Endothelial cell of umbilical vein (primary cell): Measurements from ENCODE around the gene SELENOO. TPM values are rescaled to one million over a fixed set of nuclear protein-coding genes. Genes with fewer than 3 reads are reported as not detected.

ENCODE experiments used
- BruUV-seq: library from RNA; stranded (reverse); fragments of 400-500 nt; replicated peaks from 2 replicates; lab custom pipeline; 2021; lab: Mats Ljungman, UMichigan
- CTCF ChIA-PET: fragments of 300-600, 350-600 bp; sonication (Branson Sonifier 250); formaldehyde crosslinking; loops from one replicate; lab custom pipeline; 2021; ENCODE audit warnings: antibody characterized with exemption, inconsistent platforms; lab: Charles Lee
- POLR2A ChIA-PET: fragments of 300-600, 350-600 bp; sonication (Branson Sonifier 250); formaldehyde crosslinking; loops from one replicate; lab custom pipeline; 2021; ENCODE audit warnings: antibody characterized with exemption, inconsistent platforms; lab: Charles Lee
- DNase-seq: peaks from one replicate; pipeline ENCODE4 v3.0.0-alpha.2; 2011; ENCODE audit warnings: low read depth, low spot score
- FAIRE-seq: peaks from 2 replicates; lab custom pipeline; 2011; peaks lifted over from hg19 to GRCh38; lab: Jason Lieb, UNC
- H2AFZ ChIP-seq: 2 replicates; pipeline ENCODE4 v1.6.0; 2012; ENCODE audit warnings: low read depth, low read length, control low read depth, inconsistent platforms
- H3K27ac ChIP-seq: 2 replicates; pipeline ENCODE4 v1.5.1; 2011; ENCODE audit warnings: low read depth, mild to moderate bottlenecking, control low read depth, low read length, moderate library complexity; ENCODE audit not compliant: insufficient read depth
- H3K27me3 ChIP-seq, 2 experiments: 2 replicates each; pipeline versions ENCODE4 v1.6.0 to v1.6.1; 2011; ENCODE audit warnings: low read length in 2 of 2, mixed read lengths in 1 of 2; ENCODE audit not compliant: control insufficient read depth in 2 of 2, insufficient read depth in 2 of 2
- H3K36me3 ChIP-seq, 2 experiments: 2 replicates in 1 of 2; 3 replicates in 1 of 2; pipeline ENCODE4 v1.5.1; 2011; ENCODE audit warnings: low read length in 2 of 2, mild to moderate bottlenecking in 1 of 2, moderate library complexity in 1 of 2; ENCODE audit not compliant: control insufficient read depth in 2 of 2, insufficient read depth in 2 of 2; ENCODE audit errors: extremely low read depth in 1 of 2
- H3K4me1 ChIP-seq: 3 replicates; pipeline ENCODE4 v1.5.1; 2011; ENCODE audit warnings: mild to moderate bottlenecking, low read length; ENCODE audit not compliant: control insufficient read depth, insufficient read depth; ENCODE audit errors: extremely low read depth
- H3K4me2 ChIP-seq: 2 replicates; pipeline ENCODE4 v1.6.1; 2011; ENCODE audit warnings: low read length, control low read depth, mixed read lengths; ENCODE audit not compliant: insufficient read depth
- H3K4me3 ChIP-seq, 3 experiments: fragments of 200-600 bp in 1 of 3; sonication (generic), shearing (Covaris generic) in 1 of 3; replicated peaks in 1 of 3; 2 replicates each; pipeline ENCODE4 v1.5.1; 2011 to 2016; ENCODE audit warnings: control low read depth in 3 of 3, low read length in 3 of 3, mild to moderate bottlenecking in 2 of 3, inconsistent platforms in 1 of 3, low read depth in 1 of 3, moderate library complexity in 1 of 3; ENCODE audit not compliant: insufficient read depth in 1 of 3
- H3K79me2 ChIP-seq: 2 replicates; pipeline ENCODE4 v1.6.0; 2012; ENCODE audit warnings: low read length, inconsistent platforms; ENCODE audit not compliant: control insufficient read depth, insufficient read depth
- H3K9ac ChIP-seq: replicated peaks from 2 replicates; pipeline ENCODE3; 2011; ENCODE audit warnings: low read length, control low read depth; ENCODE audit not compliant: insufficient read depth; ENCODE audit errors: extremely low read depth
- H3K9me1 ChIP-seq: replicated peaks from 3 replicates; pipeline ENCODE4 v1.6.0; 2011; ENCODE audit warnings: mild to moderate bottlenecking, low read length; ENCODE audit not compliant: control insufficient read depth, insufficient read depth; ENCODE audit errors: extremely low read depth
- H3K9me3 ChIP-seq: replicated peaks from 2 replicates; pipeline ENCODE4 v1.5.1; 2012; ENCODE audit warnings: low read length, inconsistent platforms; ENCODE audit not compliant: control insufficient read depth, insufficient read depth
- H4K20me1 ChIP-seq: replicated peaks from 2 replicates; pipeline ENCODE3; 2011; ENCODE audit warnings: mild to moderate bottlenecking, low read length; ENCODE audit not compliant: control insufficient read depth, insufficient read depth; ENCODE audit errors: extremely low read depth
- CTCF ChIP-seq, 2 donors: IDR thresholded peaks; 1 replicate in 1 of 2; 2 replicates in 1 of 2; pipeline ENCODE4 v1.5.1; 2011; ENCODE audit warnings: low read length in 2 of 2, mild to moderate bottlenecking in 2 of 2, moderate library complexity in 2 of 2, control low read depth in 1 of 2, inconsistent platforms in 1 of 2, low read depth in 1 of 2; ENCODE audit not compliant: insufficient read depth in 1 of 2; ENCODE audit errors: extremely low read depth in 1 of 2
- EZH2 ChIP-seq: IDR thresholded peaks from 2 replicates; pipeline ENCODE4 v1.6.1; 2012; ENCODE audit warnings: borderline replicate concordance, low read depth, mild to moderate bottlenecking, moderate library complexity, low read length, inconsistent platforms; ENCODE audit not compliant: severe bottlenecking
- GATA2 ChIP-seq: IDR thresholded peaks from 2 replicates; pipeline ENCODE4 v1.7.0; 2011; ENCODE audit warnings: low read depth, mild to moderate bottlenecking, moderate library complexity, mixed read lengths, low read length; ENCODE audit not compliant: insufficient read length, insufficient read depth
- JUN ChIP-seq: IDR thresholded peaks from 2 replicates; pipeline ENCODE4 v1.6.1; 2011; ENCODE audit warnings: borderline replicate concordance, low read depth; ENCODE audit not compliant: insufficient read length, insufficient read depth
- MAX ChIP-seq: IDR thresholded peaks from 2 replicates; pipeline ENCODE4 v1.6.1; 2011; ENCODE audit not compliant: insufficient read depth, insufficient read length
- MYC ChIP-seq: IDR thresholded peaks from one replicate; pipeline ENCODE4 v1.6.1; 2011; ENCODE audit warnings: mild to moderate bottlenecking, low read depth, low read length
- POLR2A ChIP-seq: IDR thresholded peaks from 2 replicates; pipeline ENCODE4 v1.6.1; 2012; ENCODE audit warnings: low read depth, mild to moderate bottlenecking, control low read depth, low read length
- POLR2AphosphoS5 ChIP-seq: IDR thresholded peaks from 2 replicates; pipeline ENCODE4 v1.6.1; 2012; ENCODE audit warnings: low read depth, mild to moderate bottlenecking, control low read depth, low read length, moderate library complexity; ENCODE audit not compliant: insufficient read depth
- dilution Hi-C: fragments of 300-500 bp; cut with MboI; formaldehyde crosslinking; loops from one replicate; pipeline ENCODE4 v1.15.0; 2019; ENCODE audit warnings: low sequenced_read_pairs; ENCODE audit not compliant: extremely low pct_ligation_motif_present
- intact Hi-C: fragments of 100-400 bp; cut with micrococcal nuclease; formaldehyde crosslinking; loops from one replicate; pipeline ENCODE4 v1.10.0; 2022
- polyA plus RNA-seq, 4 experiments: library from polyadenylated mRNA; depleted of rRNA in 3 of 4; stranded (reverse) in 3 of 4; unstranded in 1 of 4; fragments of >200 nt; gene quantifications; 2 replicates each; pipeline versions ENCODE4 v1.2.1 to v1.2.3, GENCODE V29; 2011 to 2012; ENCODE audit warnings: missing spikeins in 1 of 4
- total RNA-seq: library from RNA; stranded (reverse); gene quantifications from 2 replicates; pipeline ENCODE4 v1.2.3, GENCODE V29; 2021

Gene SELENOO
- total and polyA plus RNA-seq, 2 donors (not counting 3 experiments of a cell fraction or from before 2014, with no cell fraction given), result 24.1 to 37.5 TPM

GRCh38 chr22:50228366-50228765 is 27.6 kb downstream of the SELENOO start:
- peaks cover 0 to 27% of the 10 kb centered on the region in 2 experiments for H3K36me3 ChIP-seq
- BruUV-seq, result no TSS peak
- H4K20me1 ChIP-seq, result no peaks in the 10 kb centered on the region
- H3K27me3 ChIP-seq, result no peaks in the 10 kb centered on the region
- CTCF ChIA-PET, result interaction anchor here (1.4 kb wide), 1 partner anchor 9 kb away, joined by 4 read pairs; no protein-coding TSS in a partner anchor
- H3K9me3 ChIP-seq, result no peaks in the 10 kb centered on the region
- no peaks in the 10 kb centered on the region for H3K79me2 ChIP-seq
- H3K9ac ChIP-seq, result no peak overlapping the region
- no peak for FAIRE-seq
- no peaks in the 10 kb centered on the region for H3K4me1 ChIP-seq
- DNase-seq, result no peak
- H3K9me1 ChIP-seq, result no peaks in the 10 kb centered on the region
- TF ChIP-seq EZH2 (no peak), GATA2 (no peak), POLR2A (no peak), MAX (no peak), CTCF (IDR thresholded peaks at IDR 0.05; ENCODE audit: extremely low read depth in 1 of 2, insufficient read depth in 1 of 2, low read depth in 1 of 2, low read length in 2 of 2) (no peak), JUN (no peak), MYC (no peak), POLR2AphosphoS5 (no peak)
- intact Hi-C loops (no loop called here), dilution Hi-C loops (no loop called here)
- POLR2A ChIA-PET, result no interaction called here
- no peak overlapping the region for H2AFZ ChIP-seq
- no peak overlapping the region for H3K4me3 ChIP-seq
- H3K4me2 ChIP-seq, result no peak overlapping the region
- H3K27ac ChIP-seq, result no peak overlapping the region
